HEK293 (cell line): ENCODE results near the gene FCRL1.

ENCODE experiments used
- CTCF ChIP-seq: fragments of 450-650 bp; formaldehyde crosslinking; IDR thresholded peaks from 2 replicates; pipeline ENCODE4 v1.5.1; 2016; ENCODE audit warnings: missing biosample characterization, missing genetic modification characterization
- KLF16 ChIP-seq: fragments of 450-650 bp; formaldehyde crosslinking; IDR thresholded peaks from 2 replicates; pipeline ENCODE4 v1.5.1; 2017; ENCODE audit warnings: missing biosample characterization, missing genetic modification characterization
- MYNN ChIP-seq: fragments of 450-650 bp; formaldehyde crosslinking; IDR thresholded peaks from 2 replicates; pipeline ENCODE4 v1.5.1; 2016; ENCODE audit warnings: missing biosample characterization, missing genetic modification characterization, borderline replicate concordance
- REST ChIP-seq: fragments of 450-650 bp; formaldehyde crosslinking; IDR thresholded peaks from 2 replicates; pipeline ENCODE4 v1.5.1; 2016; ENCODE audit warnings: missing biosample characterization, missing genetic modification characterization
- TCF7L2 ChIP-seq: IDR thresholded peaks from 2 replicates; pipeline ENCODE4 v1.6.1; 2011; ENCODE audit warnings: low read depth, mild to moderate bottlenecking, inconsistent platforms, low read length, moderate library complexity, borderline replicate concordance
- ZBTB1 ChIP-seq: fragments of 450-650 bp; formaldehyde crosslinking; IDR thresholded peaks from 2 replicates; pipeline ENCODE4 v1.5.1; 2016; ENCODE audit warnings: missing biosample characterization, missing genetic modification characterization
- ZFP69B ChIP-seq: fragments of 450-650 bp; formaldehyde crosslinking; IDR thresholded peaks from 2 replicates; pipeline ENCODE4 v1.5.1; 2016; ENCODE audit warnings: missing biosample characterization, missing genetic modification characterization
- ZNF132 ChIP-seq: fragments of 450-650 bp; formaldehyde crosslinking; IDR thresholded peaks from 2 replicates; pipeline ENCODE4 v1.5.1; 2017; ENCODE audit warnings: missing biosample characterization, missing genetic modification characterization, borderline replicate concordance
- ZNF239 ChIP-seq: fragments of 450-650 bp; formaldehyde crosslinking; IDR thresholded peaks from 2 replicates; pipeline ENCODE4 v1.5.1; 2016; ENCODE audit warnings: missing biosample characterization, missing genetic modification characterization
- ZNF248 ChIP-seq: fragments of 450-650 bp; formaldehyde crosslinking; IDR thresholded peaks from 2 replicates; pipeline ENCODE4 v1.5.1; 2017; ENCODE audit warnings: missing biosample characterization, missing genetic modification characterization
- ZNF433 ChIP-seq: fragments of 450-650 bp; formaldehyde crosslinking; IDR thresholded peaks from 2 replicates; pipeline ENCODE4 v1.5.1; 2016; ENCODE audit warnings: missing biosample characterization, missing genetic modification characterization, low read depth
- ZNF639 ChIP-seq: fragments of 450-650 bp; formaldehyde crosslinking; IDR thresholded peaks from 2 replicates; pipeline ENCODE4 v1.5.1; 2016; ENCODE audit warnings: missing biosample characterization, missing genetic modification characterization
- ZNF785 ChIP-seq: fragments of 450-650 bp; formaldehyde crosslinking; IDR thresholded peaks from 2 replicates; pipeline ENCODE4 v1.5.1; 2016; ENCODE audit warnings: missing biosample characterization, missing genetic modification characterization

- TF ChIP-seq ZNF639 (tag by site-specific recombination) (no peak), ZNF239 (no peak), ZNF433 (tag by site-specific recombination) (no peak), REST (tag by site-specific recombination) (no peak), CTCF (tag by site-specific recombination) (no peak), ZNF132 (tag by site-specific recombination) (no peak), ZFP69B (tag by site-specific recombination) (no peak), ZBTB1 (tag by site-specific recombination) (no peak), MYNN (no peak), KLF16 (tag by site-specific recombination) (no peak), ZNF785 (tag by site-specific recombination) (no peak), TCF7L2 (no peak), ZNF248 (tag by site-specific recombination) (no peak)
Observed at GRCh38 chr1:157829711-157830110, 9.8 kb upstream of the FCRL1 start.
